ENCODE results near the gene ALDH1A3.

GRCh38 chr15:100875976-100876375 is 3.7 kb upstream of the ALDH1A3 start:
- TF ChIP-seq, protein P1, sequence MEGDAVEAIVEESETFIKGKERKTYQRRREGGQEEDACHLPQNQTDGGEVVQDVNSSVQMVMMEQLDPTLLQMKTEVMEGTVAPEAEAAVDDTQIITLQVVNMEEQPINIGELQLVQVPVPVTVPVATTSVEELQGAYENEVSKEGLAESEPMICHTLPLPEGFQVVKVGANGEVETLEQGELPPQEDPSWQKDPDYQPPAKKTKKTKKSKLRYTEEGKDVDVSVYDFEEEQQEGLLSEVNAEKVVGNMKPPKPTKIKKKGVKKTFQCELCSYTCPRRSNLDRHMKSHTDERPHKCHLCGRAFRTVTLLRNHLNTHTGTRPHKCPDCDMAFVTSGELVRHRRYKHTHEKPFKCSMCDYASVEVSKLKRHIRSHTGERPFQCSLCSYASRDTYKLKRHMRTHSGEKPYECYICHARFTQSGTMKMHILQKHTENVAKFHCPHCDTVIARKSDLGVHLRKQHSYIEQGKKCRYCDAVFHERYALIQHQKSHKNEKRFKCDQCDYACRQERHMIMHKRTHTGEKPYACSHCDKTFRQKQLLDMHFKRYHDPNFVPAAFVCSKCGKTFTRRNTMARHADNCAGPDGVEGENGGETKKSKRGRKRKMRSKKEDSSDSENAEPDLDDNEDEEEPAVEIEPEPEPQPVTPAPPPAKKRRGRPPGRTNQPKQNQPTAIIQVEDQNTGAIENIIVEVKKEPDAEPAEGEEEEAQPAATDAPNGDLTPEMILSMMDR (IDR thresholded peaks at IDR 0.05; ENCODE audit: insufficient read depth, low read length): no peak
- TF ChIP-seq, protein P2, sequence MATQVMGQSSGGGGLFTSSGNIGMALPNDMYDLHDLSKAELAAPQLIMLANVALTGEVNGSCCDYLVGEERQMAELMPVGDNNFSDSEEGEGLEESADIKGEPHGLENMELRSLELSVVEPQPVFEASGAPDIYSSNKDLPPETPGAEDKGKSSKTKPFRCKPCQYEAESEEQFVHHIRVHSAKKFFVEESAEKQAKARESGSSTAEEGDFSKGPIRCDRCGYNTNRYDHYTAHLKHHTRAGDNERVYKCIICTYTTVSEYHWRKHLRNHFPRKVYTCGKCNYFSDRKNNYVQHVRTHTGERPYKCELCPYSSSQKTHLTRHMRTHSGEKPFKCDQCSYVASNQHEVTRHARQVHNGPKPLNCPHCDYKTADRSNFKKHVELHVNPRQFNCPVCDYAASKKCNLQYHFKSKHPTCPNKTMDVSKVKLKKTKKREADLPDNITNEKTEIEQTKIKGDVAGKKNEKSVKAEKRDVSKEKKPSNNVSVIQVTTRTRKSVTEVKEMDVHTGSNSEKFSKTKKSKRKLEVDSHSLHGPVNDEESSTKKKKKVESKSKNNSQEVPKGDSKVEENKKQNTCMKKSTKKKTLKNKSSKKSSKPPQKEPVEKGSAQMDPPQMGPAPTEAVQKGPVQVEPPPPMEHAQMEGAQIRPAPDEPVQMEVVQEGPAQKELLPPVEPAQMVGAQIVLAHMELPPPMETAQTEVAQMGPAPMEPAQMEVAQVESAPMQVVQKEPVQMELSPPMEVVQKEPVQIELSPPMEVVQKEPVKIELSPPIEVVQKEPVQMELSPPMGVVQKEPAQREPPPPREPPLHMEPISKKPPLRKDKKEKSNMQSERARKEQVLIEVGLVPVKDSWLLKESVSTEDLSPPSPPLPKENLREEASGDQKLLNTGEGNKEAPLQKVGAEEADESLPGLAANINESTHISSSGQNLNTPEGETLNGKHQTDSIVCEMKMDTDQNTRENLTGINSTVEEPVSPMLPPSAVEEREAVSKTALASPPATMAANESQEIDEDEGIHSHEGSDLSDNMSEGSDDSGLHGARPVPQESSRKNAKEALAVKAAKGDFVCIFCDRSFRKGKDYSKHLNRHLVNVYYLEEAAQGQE (IDR thresholded peaks at IDR 0.05; ENCODE audit: insufficient replicate concordance, low read depth): no peak
- TF ChIP-seq GABPA (IDR thresholded peaks at IDR 0.05; ENCODE audit: low read depth) (no peak), POLR2AphosphoS5 (IDR thresholded peaks at IDR 0.05; ENCODE audit: low read depth) (no peak), SPI1 (IDR thresholded peaks at IDR 0.05; ENCODE audit: borderline replicate concordance, low read depth) (no peak)

Measured in HL-60 (cell line).